Small intestine (tissue), 7 donors: ENCODE results near the gene RBFOX2. TPM values are rescaled to one million over a fixed set of nuclear protein-coding genes. Genes with fewer than 3 reads are reported as not detected.

Source experiments
- DNase-seq, 2 donors: peaks; one replicate each; pipeline versions ENCODE4 v3.0.0 to v3.0.0-alpha.2; 2013
- FAIRE-seq: peaks from 2 replicates; lab custom pipeline; 2012; peaks lifted over from hg19 to GRCh38; lab: Jason Lieb, UNC
- H3K27ac ChIP-seq, 3 donors: one replicate each; pipeline ENCODE4 v1.5.1; 2013; ENCODE audit warnings: low read length in 2 of 3, mild to moderate bottlenecking in 2 of 3, control low read depth in 1 of 3, inconsistent platforms in 1 of 3, low read depth in 1 of 3, moderate library complexity in 1 of 3
- H3K27me3 ChIP-seq, 3 donors: one replicate each; pipeline ENCODE4 v1.6.1; 2013; ENCODE audit warnings: low read length in 3 of 3, inconsistent platforms in 1 of 3; ENCODE audit not compliant: control insufficient read depth in 3 of 3, insufficient read depth in 3 of 3
- H3K36me3 ChIP-seq, 3 donors: one replicate each; pipeline ENCODE4 v1.6.1; 2013; ENCODE audit warnings: low read length in 3 of 3, inconsistent platforms in 1 of 3, low read depth in 1 of 3, mild to moderate bottlenecking in 1 of 3, moderate library complexity in 1 of 3; ENCODE audit not compliant: control insufficient read depth in 3 of 3, insufficient read depth in 2 of 3
- H3K4me1 ChIP-seq, 3 donors: one replicate each; pipeline ENCODE4 v1.6.1; 2013; ENCODE audit warnings: low read length in 2 of 3, inconsistent platforms in 1 of 3, low read depth in 1 of 3, mild to moderate bottlenecking in 1 of 3, moderate library complexity in 1 of 3; ENCODE audit not compliant: control insufficient read depth in 3 of 3, insufficient read depth in 2 of 3
- H3K4me3 ChIP-seq, 3 donors: one replicate each; pipeline ENCODE4 v1.5.1; 2013; ENCODE audit warnings: low read length in 3 of 3, control low read depth in 1 of 3, inconsistent platforms in 1 of 3, low read depth in 1 of 3, mild to moderate bottlenecking in 1 of 3, moderate library complexity in 1 of 3
- H3K9me3 ChIP-seq, 2 donors: one replicate each; pipeline ENCODE4 v1.6.1; 2013; ENCODE audit warnings: low read depth in 1 of 2, low read length in 1 of 2; ENCODE audit not compliant: control insufficient read depth in 2 of 2, insufficient read depth in 1 of 2
- WGBS, 3 donors: extraction: QIAGEN DNeasy Blood & Tissue Kit; methylation state at CpG; one replicate each; pipeline ENCODE4 v1.1.7; 2013; 5-methylcytosine and 5-hydroxymethylcytosine counted together
- polyA plus RNA-seq, 4 donors: library from polyadenylated mRNA; stranded (reverse) in 3 of 4; unstranded in 1 of 4; fragments of 200-250 nt in 3 of 4; fragments of 120-200 nt in 1 of 4; gene quantifications; one replicate each; pipeline versions ENCODE4 v1.2.1 to v1.2.3, GENCODE V29; 2013
- donor health status: healthy with polysubstance abuse.
- donor health status: control.
- donor health status: control.
- donor health status: Bipolar disorder and iron deficiency.
- donor health status: healthy.

The RBFOX2 gene
- polyA plus RNA-seq, 4 donors, result 12.3 to 43.1 (median 23.8) TPM

DNA sequence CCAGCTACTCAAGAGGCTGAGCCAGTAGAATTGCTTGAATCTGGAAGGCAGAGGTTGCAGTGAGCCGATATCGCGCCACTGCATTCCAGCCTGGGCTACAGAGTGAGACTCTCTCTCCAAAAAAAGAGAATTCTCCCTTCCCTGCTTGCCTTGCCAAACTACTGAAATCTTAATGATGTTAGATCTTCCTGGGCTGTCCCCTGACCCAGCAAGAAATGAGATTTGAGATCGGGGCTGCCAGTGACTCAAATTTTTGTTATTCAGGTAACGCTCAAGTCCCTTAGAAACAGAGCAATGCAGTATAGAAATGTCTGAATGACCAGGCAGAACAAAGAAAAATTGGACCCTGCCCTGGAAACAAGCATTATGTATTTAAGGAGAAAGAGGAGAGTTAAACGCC lies 4.0 kb upstream of the RBFOX2 start:
- FAIRE-seq (no peak), DNase-seq (no peak)
- Histone ChIP-seq H3K4me3 (no peak overlapping the region), H3K4me1 (peaks cover 0 to 5% (median 0%) of the 10 kb centered on the region in 3 donors), H3K27ac (no peak overlapping the region), H3K27me3 (peaks cover 0 to 3% (median 0%) of the 10 kb centered on the region in 3 donors), H3K36me3 (no peaks in the 10 kb centered on the region), H3K9me3 (no peaks in the 10 kb centered on the region)
- 94 to 95% (median 95%) methylated on average over 6 of the region's 6 CpGs for WGBS, 3 donors

DNA sequence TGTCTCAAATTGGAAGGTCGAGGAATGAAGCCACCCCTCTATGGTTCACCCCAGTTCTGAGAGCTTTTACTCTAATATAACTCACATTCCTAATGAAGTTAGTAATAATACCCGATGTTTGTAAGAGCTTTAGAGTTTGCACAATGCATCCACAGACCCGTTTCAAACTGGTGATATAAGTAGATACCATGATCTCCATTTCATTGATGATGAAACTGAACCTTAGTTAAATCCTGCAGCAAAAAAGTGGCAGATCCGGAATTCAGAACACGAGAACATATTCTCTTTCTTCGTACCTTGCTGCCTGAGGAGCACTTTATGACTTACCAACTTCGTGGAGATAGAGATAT lies 757 bp upstream of the RBFOX2 start:
- WGBS, 3 donors, result 19 to 42% (median 20%) methylated on average over 7 of the region's 7 CpGs
- no peak for FAIRE-seq

DNA sequence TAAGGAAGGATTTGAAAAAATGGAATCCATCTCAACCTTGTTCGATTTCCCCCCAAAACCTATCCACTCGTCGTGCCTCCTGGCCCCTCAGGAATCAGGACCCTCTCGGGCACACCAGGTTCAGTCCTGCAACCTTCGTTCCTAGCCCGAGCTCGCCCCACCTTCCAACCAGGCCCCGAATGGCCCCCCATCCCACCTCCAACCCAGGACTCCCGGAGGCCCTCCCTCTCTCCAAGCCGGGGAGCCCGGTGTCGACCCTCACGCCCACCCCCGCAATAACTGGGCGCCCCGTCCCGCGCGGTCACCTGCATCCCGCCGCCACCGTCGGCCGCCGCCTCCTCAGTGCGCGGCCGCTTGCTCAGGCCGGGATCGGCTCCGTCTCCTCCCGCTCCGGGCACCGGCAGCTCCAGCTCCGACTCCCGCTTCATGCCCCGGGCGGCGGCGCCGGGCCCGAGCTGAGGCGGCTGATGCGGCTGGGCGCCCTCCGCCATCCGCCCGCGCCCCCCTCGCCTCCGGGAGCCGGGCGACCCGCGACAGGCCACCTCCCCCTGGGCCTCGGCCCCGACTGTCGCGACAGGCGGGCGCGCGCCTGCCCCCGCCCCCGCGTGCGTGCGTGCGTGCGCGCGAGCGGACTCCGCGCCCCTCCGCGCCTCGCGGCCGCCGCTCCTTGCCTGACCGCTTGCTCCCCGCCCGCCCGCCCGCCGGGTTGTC lies 534 bp downstream of the RBFOX2 start:
- Histone ChIP-seq H3K36me3 (no peaks in the 10 kb centered on the region), H3K4me3 (peak overlapping the region; percentile 74 to 98 (median 95)), H3K4me1 (peaks cover 0 to 13% (median 2%) of the 10 kb centered on the region in 3 donors), H3K27ac (peak overlapping the region; percentile 69 to 84 (median 72)), H3K9me3 (no peaks in the 10 kb centered on the region), H3K27me3 (peaks cover 0 to 3% (median 0%) of the 10 kb centered on the region in 3 donors)
- DNase-seq, result peak; percentile 52 to 85
- FAIRE-seq, result no peak
- WGBS, 3 donors, result 0 to 1% (median 1%) methylated on average over 35 to 87 of the region's 87 CpGs

More for the DNA sequence above, 757 bp upstream of the RBFOX2 start:
- DNase-seq, result no peak
- Histone ChIP-seq H3K9me3 (no peaks in the 10 kb centered on the region), H3K27ac (peak overlapping the region in 2 of 3 donors; percentile 72 to 84), H3K36me3 (no peaks in the 10 kb centered on the region), H3K4me1 (peaks cover 0 to 13% (median 2%) of the 10 kb centered on the region in 3 donors), H3K27me3 (peaks cover 0 to 3% (median 0%) of the 10 kb centered on the region in 3 donors), H3K4me3 (peak overlapping the region in 2 of 3 donors; percentile 50 to 98)

DNA sequence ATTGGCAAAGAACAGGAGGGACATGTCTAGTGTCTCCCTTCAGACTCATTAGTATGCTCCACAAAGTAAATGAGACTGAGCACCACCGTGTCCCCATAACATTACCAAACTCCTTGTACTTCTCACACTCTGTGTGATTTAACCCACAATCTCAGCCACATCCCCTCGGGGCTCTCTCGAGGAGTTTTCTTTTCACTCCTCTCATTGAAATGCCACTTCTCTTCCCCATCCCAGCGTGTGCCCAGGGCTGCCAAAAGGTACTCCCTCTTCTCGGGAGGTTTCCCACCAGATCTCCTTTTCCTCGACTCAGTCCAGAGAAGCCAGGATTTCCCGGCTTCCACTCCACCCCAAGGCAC lies 1.1 kb downstream of the RBFOX2 start:
- Histone ChIP-seq H3K9me3 (no peaks in the 10 kb centered on the region), H3K36me3 (no peaks in the 10 kb centered on the region), H3K4me3 (peak overlapping the region; percentile 74 to 98 (median 95)), H3K27me3 (peaks cover 0 to 3% (median 0%) of the 10 kb centered on the region in 3 donors), H3K4me1 (peaks cover 0 to 13% (median 4%) of the 10 kb centered on the region in 3 donors), H3K27ac (peak overlapping the region; percentile 69 to 84 (median 72))
- DNase-seq, result peak in 1 of 2 donors; percentile 25
- FAIRE-seq, result no peak
- 1 to 3% (median 1%) methylated on average over 7 of the region's 7 CpGs for WGBS, 3 donors

DNA sequence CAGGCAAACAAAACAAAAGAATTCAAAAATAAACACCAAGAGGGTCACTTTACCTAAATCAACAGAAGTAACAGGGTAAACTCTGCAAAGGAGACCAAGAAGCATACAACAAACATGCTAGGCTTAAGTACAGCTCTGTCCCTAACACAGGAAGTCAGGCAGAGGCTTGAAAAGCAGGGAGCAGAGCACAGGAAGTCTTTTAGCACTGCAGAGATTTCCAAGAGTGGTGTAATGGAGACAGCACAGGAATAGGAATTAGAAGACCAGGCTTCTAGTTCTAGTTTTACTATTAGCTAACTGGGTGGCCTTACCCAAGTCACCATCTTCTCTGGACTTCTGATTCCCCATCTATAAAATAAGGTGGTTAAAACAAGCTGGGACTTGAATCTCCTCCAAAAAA lies 1.9 kb downstream of the RBFOX2 start:
- H3K9me3 ChIP-seq, result no peaks in the 10 kb centered on the region
- H3K27ac ChIP-seq, result peak overlapping the region in 1 of 3 donors; percentile 42
- H3K27me3 ChIP-seq, result peaks cover 0 to 3% (median 0%) of the 10 kb centered on the region in 3 donors
- DNase-seq (no peak), FAIRE-seq (no peak)
- no peaks in the 10 kb centered on the region for H3K36me3 ChIP-seq
- peaks cover 0 to 19% (median 8%) of the 10 kb centered on the region in 3 donors for H3K4me1 ChIP-seq
- H3K4me3 ChIP-seq, result peak overlapping the region in 1 of 3 donors; percentile 95

DNA sequence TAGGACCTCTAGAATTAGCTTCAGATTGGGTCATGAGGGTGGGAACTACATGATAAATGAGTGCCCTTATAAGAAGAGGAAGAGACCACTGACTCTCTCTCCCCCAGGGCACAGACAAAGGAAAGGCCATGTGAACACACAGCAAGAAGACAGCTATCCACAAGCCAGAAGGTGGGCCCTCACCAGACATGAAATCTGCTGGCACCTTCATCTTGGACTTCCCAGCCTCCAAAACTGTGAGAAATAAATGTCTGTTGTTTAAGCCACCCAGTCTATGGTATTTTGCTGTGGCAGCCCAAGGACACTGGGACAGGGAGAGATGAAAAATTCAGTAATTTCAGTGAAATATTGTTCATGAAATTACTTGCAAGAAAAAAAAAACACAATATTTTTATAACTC lies 5.9 kb downstream of the RBFOX2 start:
- H3K4me1 ChIP-seq, result peaks cover 0 to 19% (median 11%) of the 10 kb centered on the region in 3 donors

DNA sequence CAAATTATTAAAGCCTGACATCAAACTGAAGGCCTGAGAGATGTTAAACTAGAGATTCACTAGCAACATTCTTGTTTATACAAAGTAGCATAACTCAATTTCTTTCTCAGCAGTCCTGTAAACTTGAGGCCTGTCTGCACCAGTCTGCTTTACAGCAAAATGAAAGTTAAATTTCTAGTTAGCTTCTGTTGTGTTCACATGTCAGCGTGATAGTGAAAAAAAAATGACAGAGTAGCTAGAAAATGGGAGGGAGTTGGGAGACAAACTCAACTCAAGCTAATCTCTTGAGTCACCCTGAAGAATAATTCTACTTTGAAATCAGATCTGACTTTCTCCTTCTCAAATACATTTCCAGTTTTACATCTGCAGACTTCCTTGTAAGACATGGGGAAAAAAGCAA lies 6.5 kb downstream of the RBFOX2 start:
- 22 to 33% (median 27%) methylated on average over 1 of the region's 1 CpG for WGBS, 3 donors
- Histone ChIP-seq H3K9me3 (no peaks in the 10 kb centered on the region), H3K4me1 (peaks cover 0 to 19% (median 11%) of the 10 kb centered on the region in 3 donors), H3K27ac (peak overlapping the region in 2 of 3 donors; percentile 32 to 62), H3K27me3 (no peaks in the 10 kb centered on the region), H3K4me3 (no peak overlapping the region), H3K36me3 (peaks cover 0 to 2% (median 0%) of the 10 kb centered on the region in 3 donors)
- FAIRE-seq, result no peak
- no peak for DNase-seq

More for the DNA sequence above, 5.9 kb downstream of the RBFOX2 start:
- Histone ChIP-seq H3K27me3 (no peaks in the 10 kb centered on the region), H3K27ac (peak overlapping the region in 2 of 3 donors; percentile 32 to 62), H3K36me3 (peaks cover 0 to 2% (median 0%) of the 10 kb centered on the region in 3 donors), H3K4me3 (no peak overlapping the region), H3K9me3 (no peaks in the 10 kb centered on the region)
- DNase-seq (no peak), FAIRE-seq (no peak)

DNA sequence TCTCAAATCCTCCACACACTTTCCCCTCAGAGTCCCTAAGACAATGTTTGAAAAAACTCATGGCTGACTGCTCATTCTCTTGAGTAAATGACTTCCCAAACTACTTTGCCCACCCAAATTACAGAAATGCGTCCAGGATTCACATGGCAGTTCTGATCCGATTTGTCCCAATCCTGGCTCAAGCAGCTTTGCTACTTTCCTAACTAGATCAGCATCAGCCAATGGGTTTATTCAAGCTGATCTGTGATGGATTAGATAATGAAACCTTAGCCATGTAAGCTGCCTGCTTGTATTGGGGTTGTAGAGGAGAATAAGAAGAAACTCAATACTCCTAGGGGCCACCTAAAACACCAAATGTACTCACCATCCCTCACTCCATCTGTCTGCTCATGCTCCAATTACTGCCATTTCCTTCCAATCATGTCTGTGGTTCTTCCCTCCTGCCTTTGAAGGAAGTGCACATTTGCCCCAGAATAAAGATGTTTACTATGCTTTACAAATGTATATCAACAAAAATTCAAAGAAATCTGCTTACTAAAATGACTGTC lies 6.9 kb downstream of the RBFOX2 start:
- Histone ChIP-seq H3K9me3 (no peaks in the 10 kb centered on the region), H3K36me3 (peaks cover 0 to 2% (median 0%) of the 10 kb centered on the region in 3 donors), H3K27ac (peak overlapping the region in 2 of 3 donors; percentile 7 to 32), H3K4me1 (peaks cover 0 to 17% (median 11%) of the 10 kb centered on the region in 3 donors), H3K27me3 (no peaks in the 10 kb centered on the region), H3K4me3 (no peak overlapping the region)
- 63 to 91% (median 84%) methylated on average over 2 of the region's 2 CpGs for WGBS, 3 donors
- FAIRE-seq (no peak), DNase-seq (no peak)
